Measurements from ENCODE around the gene VDAC1. TPM values are rescaled to one million over a fixed set of nuclear protein-coding genes. Genes with fewer than 3 reads are reported as not detected.

The VDAC1 gene
- total and polyA plus RNA-seq, 2 donors (not counting 1 experiment from before 2014, with no cell fraction given): 27.8 to 60.7 TPM

DNA sequence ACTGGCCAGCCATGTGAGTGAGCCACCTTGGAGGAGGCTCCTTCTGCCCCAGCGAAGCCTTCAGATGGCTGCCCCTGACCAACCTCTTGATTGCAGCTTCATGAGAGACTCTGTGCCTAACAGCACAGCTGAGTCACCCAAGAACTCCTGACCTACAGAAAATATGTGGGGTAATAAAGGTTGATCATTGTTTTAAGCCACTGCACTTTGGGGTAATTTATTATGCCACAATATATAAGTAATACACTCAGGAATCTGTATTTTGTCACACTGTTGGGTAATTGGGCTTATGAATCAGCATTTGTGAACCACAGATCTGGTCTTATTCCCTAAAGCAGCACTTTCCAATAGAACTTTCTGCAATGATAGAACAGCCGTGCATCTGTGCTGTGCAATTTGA lies 24.4 kb upstream of the VDAC1 start:
- no peaks in the 10 kb centered on the region for H3K27me3 ChIP-seq (replicated peaks in 1 of 4; ENCODE audit: control extremely low read depth in 1 of 4, control insufficient read depth in 3 of 4, insufficient read depth in 4 of 4, low read length in 3 of 4)
- no peaks in the 10 kb centered on the region for H3K9me3 ChIP-seq (ENCODE audit: control extremely low read depth in 1 of 3, control insufficient read depth in 2 of 3, insufficient read depth in 1 of 3, low read length in 2 of 3)
- peaks cover 20% of the 10 kb centered on the region for H3K4me1 Mint-ChIP-seq
- no CpG with 5 or more reads among the region's 2 CpGs for WGBS (ENCODE audit: insufficient coverage)
- ATAC-seq (ENCODE audit: low read depth) (no peak), DNase-seq (no peak)
- ChIA-PET POLR2A (interaction anchor here (0.6 kb wide), 1 partner anchor 27 kb away, joined by 3 read pairs; no protein-coding TSS in a partner anchor), CTCF (interaction anchor here (4.2 kb wide), 1 partner anchor 11 kb away, joined by 18 read pairs; no protein-coding TSS in a partner anchor)
- no peak overlapping the region for H3K9ac ChIP-seq (ENCODE audit: low read length)
- H2AFZ ChIP-seq (ENCODE audit: insufficient read depth, low read depth, low read length, poor library complexity, severe bottlenecking): no peak overlapping the region
- TF ChIP-seq, protein P1, sequence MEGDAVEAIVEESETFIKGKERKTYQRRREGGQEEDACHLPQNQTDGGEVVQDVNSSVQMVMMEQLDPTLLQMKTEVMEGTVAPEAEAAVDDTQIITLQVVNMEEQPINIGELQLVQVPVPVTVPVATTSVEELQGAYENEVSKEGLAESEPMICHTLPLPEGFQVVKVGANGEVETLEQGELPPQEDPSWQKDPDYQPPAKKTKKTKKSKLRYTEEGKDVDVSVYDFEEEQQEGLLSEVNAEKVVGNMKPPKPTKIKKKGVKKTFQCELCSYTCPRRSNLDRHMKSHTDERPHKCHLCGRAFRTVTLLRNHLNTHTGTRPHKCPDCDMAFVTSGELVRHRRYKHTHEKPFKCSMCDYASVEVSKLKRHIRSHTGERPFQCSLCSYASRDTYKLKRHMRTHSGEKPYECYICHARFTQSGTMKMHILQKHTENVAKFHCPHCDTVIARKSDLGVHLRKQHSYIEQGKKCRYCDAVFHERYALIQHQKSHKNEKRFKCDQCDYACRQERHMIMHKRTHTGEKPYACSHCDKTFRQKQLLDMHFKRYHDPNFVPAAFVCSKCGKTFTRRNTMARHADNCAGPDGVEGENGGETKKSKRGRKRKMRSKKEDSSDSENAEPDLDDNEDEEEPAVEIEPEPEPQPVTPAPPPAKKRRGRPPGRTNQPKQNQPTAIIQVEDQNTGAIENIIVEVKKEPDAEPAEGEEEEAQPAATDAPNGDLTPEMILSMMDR (IDR thresholded peaks at IDR 0.05): no peak
- TF ChIP-seq EZH2 (IDR thresholded peaks at IDR 0.05; ENCODE audit: borderline replicate concordance, insufficient read depth, low read depth, low read length, poor library complexity, severe bottlenecking): no peak
- H3K4me1 ChIP-seq (ENCODE audit: control insufficient read depth in 2 of 2, insufficient read depth in 2 of 2, low read length in 2 of 2): peaks cover 13 to 17% of the 10 kb centered on the region in 2 donors
- intact Hi-C loops (cut with micrococcal nuclease): no loop called here
- no peak overlapping the region for H3K4me2 ChIP-seq (replicated peaks; ENCODE audit: low read depth, low read length, poor library complexity, severe bottlenecking)
- no peaks in the 10 kb centered on the region for H3K9me3 Mint-ChIP-seq (ENCODE audit: insufficient read depth)
- H3K27ac ChIP-seq (ENCODE audit: low read length in 2 of 2): no peak overlapping the region
- H3K27me3 Mint-ChIP-seq: peaks cover 3% of the 10 kb centered on the region
- H3K27ac Mint-ChIP-seq: no peak overlapping the region
- H4K20me1 ChIP-seq (ENCODE audit: control insufficient read depth, insufficient read depth, low read length, poor library complexity, severe bottlenecking): no peaks in the 10 kb centered on the region
- no peaks in the 10 kb centered on the region for H3K36me3 ChIP-seq (replicated peaks in 1 of 2; ENCODE audit: control extremely low read depth in 1 of 2, control insufficient read depth in 1 of 2, extremely low read depth in 1 of 2, insufficient read depth in 2 of 2, low read length in 1 of 2)
- H3K4me3 ChIP-seq (ENCODE audit: control extremely low read depth in 1 of 5, extremely low read depth in 1 of 5, insufficient read depth in 1 of 5, low read depth in 2 of 5, low read length in 4 of 5): no peak overlapping the region
- no peaks in the 10 kb centered on the region for H3K79me2 ChIP-seq (ENCODE audit: control insufficient read depth, insufficient read depth, low read length)
- no peak overlapping the region for H3K4me3 Mint-ChIP-seq

DNA sequence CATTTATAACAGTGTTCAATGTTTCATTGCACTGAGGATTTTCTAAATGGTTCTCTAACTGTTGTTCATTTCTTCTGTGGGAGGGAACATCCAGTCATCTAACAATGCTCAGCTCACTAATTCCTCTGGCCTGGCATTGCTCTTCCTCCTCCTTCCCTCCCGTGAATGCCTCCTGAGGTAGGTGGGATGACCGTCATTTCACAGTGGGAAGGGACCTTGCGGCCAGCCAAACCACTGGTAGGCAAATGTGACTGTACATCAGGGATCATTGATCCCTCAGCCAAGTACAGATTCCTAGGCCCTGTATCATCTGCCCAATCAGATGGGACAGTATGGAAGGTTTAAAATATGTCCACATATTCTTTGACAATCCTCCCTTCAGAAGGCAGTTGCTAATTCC lies 23.7 kb upstream of the VDAC1 start:
- Mint-ChIP-seq H3K9me3 (ENCODE audit: insufficient read depth) (no peaks in the 10 kb centered on the region), H3K27ac (no peak overlapping the region), H3K27me3 (peaks cover 3% of the 10 kb centered on the region), H3K4me3 (no peak overlapping the region), H3K4me1 (peaks cover 20% of the 10 kb centered on the region)
- H3K4me3 ChIP-seq (ENCODE audit: control extremely low read depth in 1 of 5, extremely low read depth in 1 of 5, insufficient read depth in 1 of 5, low read depth in 2 of 5, low read length in 4 of 5): no peak overlapping the region
- no peak overlapping the region for H2AFZ ChIP-seq (ENCODE audit: insufficient read depth, low read depth, low read length, poor library complexity, severe bottlenecking)
- no peaks in the 10 kb centered on the region for H3K27me3 ChIP-seq (replicated peaks in 1 of 4; ENCODE audit: control extremely low read depth in 1 of 4, control insufficient read depth in 3 of 4, insufficient read depth in 4 of 4, low read length in 3 of 4)
- TF ChIP-seq, protein P1 (IDR thresholded peaks at IDR 0.05): no peak
- TF ChIP-seq EZH2 (IDR thresholded peaks at IDR 0.05; ENCODE audit: borderline replicate concordance, insufficient read depth, low read depth, low read length, poor library complexity, severe bottlenecking): no peak
- ChIA-PET POLR2A (interaction anchor here (0.6 kb wide), 1 partner anchor 28 kb away, joined by 3 read pairs; no protein-coding TSS in a partner anchor), CTCF (interaction anchor here (4.2 kb wide), 1 partner anchor 12 kb away, joined by 18 read pairs; no protein-coding TSS in a partner anchor)
- H3K9me3 ChIP-seq (ENCODE audit: control extremely low read depth in 1 of 3, control insufficient read depth in 2 of 3, insufficient read depth in 1 of 3, low read length in 2 of 3): no peaks in the 10 kb centered on the region
- H4K20me1 ChIP-seq (ENCODE audit: control insufficient read depth, insufficient read depth, low read length, poor library complexity, severe bottlenecking): no peaks in the 10 kb centered on the region
- H3K4me1 ChIP-seq (ENCODE audit: control insufficient read depth in 2 of 2, insufficient read depth in 2 of 2, low read length in 2 of 2): peaks cover 13 to 17% of the 10 kb centered on the region in 2 donors
- 100% methylated on average over 2 of the region's 3 CpGs for WGBS (ENCODE audit: insufficient coverage)
- H3K79me2 ChIP-seq (ENCODE audit: control insufficient read depth, insufficient read depth, low read length): no peaks in the 10 kb centered on the region
- no peak overlapping the region for H3K9ac ChIP-seq (ENCODE audit: low read length)
- no peak for ATAC-seq (ENCODE audit: low read depth)
- no peak for DNase-seq
- H3K36me3 ChIP-seq (replicated peaks in 1 of 2; ENCODE audit: control extremely low read depth in 1 of 2, control insufficient read depth in 1 of 2, extremely low read depth in 1 of 2, insufficient read depth in 2 of 2, low read length in 1 of 2): no peaks in the 10 kb centered on the region
- H3K27ac ChIP-seq (ENCODE audit: low read length in 2 of 2): no peak overlapping the region
- intact Hi-C loops (cut with micrococcal nuclease): no loop called here
- H3K4me2 ChIP-seq (replicated peaks; ENCODE audit: low read depth, low read length, poor library complexity, severe bottlenecking): no peak overlapping the region
